Endothelial cell of umbilical vein (primary cell): Measurements from ENCODE around the gene PPP1R3F. TPM values are rescaled to one million over a fixed set of nuclear protein-coding genes. Genes with fewer than 3 reads are reported as not detected.

Source experiments
- BruUV-seq: library from RNA; stranded (reverse); fragments of 400-500 nt; replicated peaks from 2 replicates; lab custom pipeline; 2021; lab: Mats Ljungman, UMichigan
- CTCF ChIA-PET: fragments of 300-600, 350-600 bp; sonication (Branson Sonifier 250); formaldehyde crosslinking; loops from one replicate; lab custom pipeline; 2021; ENCODE audit warnings: antibody characterized with exemption, inconsistent platforms; lab: Charles Lee
- POLR2A ChIA-PET: fragments of 300-600, 350-600 bp; sonication (Branson Sonifier 250); formaldehyde crosslinking; loops from one replicate; lab custom pipeline; 2021; ENCODE audit warnings: antibody characterized with exemption, inconsistent platforms; lab: Charles Lee
- DNase-seq: peaks from one replicate; pipeline ENCODE4 v3.0.0-alpha.2; 2011; ENCODE audit warnings: low read depth, low spot score
- FAIRE-seq: peaks from 2 replicates; lab custom pipeline; 2011; peaks lifted over from hg19 to GRCh38; lab: Jason Lieb, UNC
- H2AFZ ChIP-seq: 2 replicates; pipeline ENCODE4 v1.6.0; 2012; ENCODE audit warnings: low read depth, low read length, control low read depth, inconsistent platforms
- H3K27ac ChIP-seq: 2 replicates; pipeline ENCODE4 v1.5.1; 2011; ENCODE audit warnings: low read depth, mild to moderate bottlenecking, control low read depth, low read length, moderate library complexity; ENCODE audit not compliant: insufficient read depth
- H3K27me3 ChIP-seq, 2 experiments: 2 replicates each; pipeline versions ENCODE4 v1.6.0 to v1.6.1; 2011; ENCODE audit warnings: low read length in 2 of 2, mixed read lengths in 1 of 2; ENCODE audit not compliant: control insufficient read depth in 2 of 2, insufficient read depth in 2 of 2
- H3K36me3 ChIP-seq, 2 experiments: 2 replicates in 1 of 2; 3 replicates in 1 of 2; pipeline ENCODE4 v1.5.1; 2011; ENCODE audit warnings: low read length in 2 of 2, mild to moderate bottlenecking in 1 of 2, moderate library complexity in 1 of 2; ENCODE audit not compliant: control insufficient read depth in 2 of 2, insufficient read depth in 2 of 2; ENCODE audit errors: extremely low read depth in 1 of 2
- H3K4me1 ChIP-seq: 3 replicates; pipeline ENCODE4 v1.5.1; 2011; ENCODE audit warnings: mild to moderate bottlenecking, low read length; ENCODE audit not compliant: control insufficient read depth, insufficient read depth; ENCODE audit errors: extremely low read depth
- H3K4me2 ChIP-seq: 2 replicates; pipeline ENCODE4 v1.6.1; 2011; ENCODE audit warnings: low read length, control low read depth, mixed read lengths; ENCODE audit not compliant: insufficient read depth
- H3K4me3 ChIP-seq, 3 experiments: fragments of 200-600 bp in 1 of 3; sonication (generic), shearing (Covaris generic) in 1 of 3; replicated peaks in 1 of 3; 2 replicates each; pipeline ENCODE4 v1.5.1; 2011 to 2016; ENCODE audit warnings: control low read depth in 3 of 3, low read length in 3 of 3, mild to moderate bottlenecking in 2 of 3, inconsistent platforms in 1 of 3, low read depth in 1 of 3, moderate library complexity in 1 of 3; ENCODE audit not compliant: insufficient read depth in 1 of 3
- H3K79me2 ChIP-seq: 2 replicates; pipeline ENCODE4 v1.6.0; 2012; ENCODE audit warnings: low read length, inconsistent platforms; ENCODE audit not compliant: control insufficient read depth, insufficient read depth
- H3K9ac ChIP-seq: replicated peaks from 2 replicates; pipeline ENCODE3; 2011; ENCODE audit warnings: low read length, control low read depth; ENCODE audit not compliant: insufficient read depth; ENCODE audit errors: extremely low read depth
- H3K9me1 ChIP-seq: replicated peaks from 3 replicates; pipeline ENCODE4 v1.6.0; 2011; ENCODE audit warnings: mild to moderate bottlenecking, low read length; ENCODE audit not compliant: control insufficient read depth, insufficient read depth; ENCODE audit errors: extremely low read depth
- H3K9me3 ChIP-seq: replicated peaks from 2 replicates; pipeline ENCODE4 v1.5.1; 2012; ENCODE audit warnings: low read length, inconsistent platforms; ENCODE audit not compliant: control insufficient read depth, insufficient read depth
- H4K20me1 ChIP-seq: replicated peaks from 2 replicates; pipeline ENCODE3; 2011; ENCODE audit warnings: mild to moderate bottlenecking, low read length; ENCODE audit not compliant: control insufficient read depth, insufficient read depth; ENCODE audit errors: extremely low read depth
- EZH2 ChIP-seq: IDR thresholded peaks from 2 replicates; pipeline ENCODE4 v1.6.1; 2012; ENCODE audit warnings: borderline replicate concordance, low read depth, mild to moderate bottlenecking, moderate library complexity, low read length, inconsistent platforms; ENCODE audit not compliant: severe bottlenecking
- FOS ChIP-seq: IDR thresholded peaks from 2 replicates; pipeline ENCODE4 v1.6.1; 2011; ENCODE audit warnings: mild to moderate bottlenecking, low read length, moderate library complexity, borderline replicate concordance; ENCODE audit not compliant: insufficient read depth
- GATA2 ChIP-seq: IDR thresholded peaks from 2 replicates; pipeline ENCODE4 v1.7.0; 2011; ENCODE audit warnings: low read depth, mild to moderate bottlenecking, moderate library complexity, mixed read lengths, low read length; ENCODE audit not compliant: insufficient read length, insufficient read depth
- JUN ChIP-seq: IDR thresholded peaks from 2 replicates; pipeline ENCODE4 v1.6.1; 2011; ENCODE audit warnings: borderline replicate concordance, low read depth; ENCODE audit not compliant: insufficient read length, insufficient read depth
- MYC ChIP-seq: IDR thresholded peaks from one replicate; pipeline ENCODE4 v1.6.1; 2011; ENCODE audit warnings: mild to moderate bottlenecking, low read depth, low read length
- POLR2A ChIP-seq: IDR thresholded peaks from 2 replicates; pipeline ENCODE4 v1.6.1; 2012; ENCODE audit warnings: low read depth, mild to moderate bottlenecking, control low read depth, low read length
- POLR2AphosphoS5 ChIP-seq: IDR thresholded peaks from 2 replicates; pipeline ENCODE4 v1.6.1; 2012; ENCODE audit warnings: low read depth, mild to moderate bottlenecking, control low read depth, low read length, moderate library complexity; ENCODE audit not compliant: insufficient read depth
- dilution Hi-C: fragments of 300-500 bp; cut with MboI; formaldehyde crosslinking; loops from one replicate; pipeline ENCODE4 v1.15.0; 2019; ENCODE audit warnings: low sequenced_read_pairs; ENCODE audit not compliant: extremely low pct_ligation_motif_present
- intact Hi-C: fragments of 100-400 bp; cut with micrococcal nuclease; formaldehyde crosslinking; loops from one replicate; pipeline ENCODE4 v1.10.0; 2022
- polyA plus RNA-seq, 4 experiments: library from polyadenylated mRNA; depleted of rRNA in 3 of 4; stranded (reverse) in 3 of 4; unstranded in 1 of 4; fragments of >200 nt; gene quantifications; 2 replicates each; pipeline versions ENCODE4 v1.2.1 to v1.2.3, GENCODE V29; 2011 to 2012; ENCODE audit warnings: missing spikeins in 1 of 4
- total RNA-seq: library from RNA; stranded (reverse); gene quantifications from 2 replicates; pipeline ENCODE4 v1.2.3, GENCODE V29; 2021
- TF ChIP-seq, protein P1 (sequence below), 2 donors: IDR thresholded peaks; 1 replicate in 1 of 2; 2 replicates in 1 of 2; pipeline ENCODE4 v1.5.1; 2011; ENCODE audit warnings: low read length in 2 of 2, mild to moderate bottlenecking in 2 of 2, moderate library complexity in 2 of 2, control low read depth in 1 of 2, inconsistent platforms in 1 of 2, low read depth in 1 of 2; ENCODE audit not compliant: insufficient read depth in 1 of 2; ENCODE audit errors: extremely low read depth in 1 of 2
- TF ChIP-seq, protein P2 (sequence below): IDR thresholded peaks from 2 replicates; pipeline ENCODE4 v1.6.1; 2011; ENCODE audit not compliant: insufficient read depth, insufficient read length

PPP1R3F gene
- total and polyA plus RNA-seq, 2 donors (not counting 3 experiments of a cell fraction or from before 2014, with no cell fraction given) = 1.5 to 2.5 TPM

DNA sequence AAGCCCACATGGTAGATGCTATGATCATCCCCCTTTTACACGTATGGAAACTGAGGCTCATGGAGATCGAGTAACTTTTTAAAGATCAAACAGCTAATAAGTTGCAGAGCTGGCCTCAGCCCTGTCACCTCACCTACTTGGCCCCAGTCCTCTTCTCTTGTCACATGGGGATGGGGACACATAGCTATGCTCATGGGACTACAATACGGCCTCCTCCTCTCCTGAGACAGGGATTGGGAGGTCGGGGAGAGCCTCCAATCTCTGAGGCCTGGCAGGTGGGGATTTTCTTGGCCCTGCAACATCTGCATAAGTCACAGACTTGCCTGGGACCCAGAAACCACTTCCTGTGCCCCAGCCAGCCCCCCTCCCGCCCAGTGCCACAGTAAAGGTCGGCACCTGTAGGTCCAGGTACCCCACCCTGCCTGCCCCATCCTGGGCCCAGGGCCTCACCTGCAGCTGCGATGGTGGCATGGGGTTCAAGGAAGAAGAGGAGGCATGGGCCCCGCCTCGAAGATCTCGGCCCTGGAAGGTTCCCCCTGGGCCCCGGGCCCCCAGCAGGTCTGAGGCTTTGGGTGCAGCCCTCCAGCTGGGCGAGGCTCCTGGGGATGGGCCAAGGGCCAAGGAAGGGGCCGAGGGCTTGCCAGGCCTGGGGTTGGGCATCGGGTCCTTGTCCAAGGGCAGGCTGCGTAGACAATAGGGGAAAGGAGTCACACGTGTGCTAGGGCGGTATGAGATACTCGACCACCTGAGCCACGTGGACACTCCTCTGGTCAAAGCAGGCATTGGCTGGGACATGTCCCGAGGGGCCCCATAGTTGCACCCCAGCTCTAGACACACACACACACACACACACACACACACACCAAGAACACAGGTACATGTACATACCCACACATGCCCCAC, 11.5 kb upstream of the PPP1R3F start:
- FAIRE-seq (no peak), DNase-seq (no peak)
- TF ChIP-seq JUN (no peak), EZH2 (no peak), FOS (no peak)
- dilution Hi-C loops (no loop called here), intact Hi-C loops (no loop called here)
- Histone ChIP-seq H3K79me2 (no peaks in the 10 kb centered on the region), H3K4me2 (no peak overlapping the region), H2AFZ (no peak overlapping the region), H3K4me3 (no peak overlapping the region), H3K9ac (no peak overlapping the region), H4K20me1 (no peaks in the 10 kb centered on the region), H3K9me1 (no peaks in the 10 kb centered on the region), H3K27ac (no peak overlapping the region), H3K36me3 (no peaks in the 10 kb centered on the region), H3K4me1 (no peaks in the 10 kb centered on the region), H3K9me3 (no peaks in the 10 kb centered on the region), H3K27me3 (no peaks in the 10 kb centered on the region)
- no TSS peak for BruUV-seq
- POLR2A ChIA-PET = no interaction called here
- CTCF ChIA-PET = no interaction called here

GRCh38 chrX:49258749-49259124, 10.9 kb upstream of the PPP1R3F start:
- intact Hi-C loops = no loop called here
- Histone ChIP-seq H3K36me3 (no peaks in the 10 kb centered on the region), H3K4me2 (no peak overlapping the region), H3K9me1 (no peaks in the 10 kb centered on the region), H4K20me1 (no peaks in the 10 kb centered on the region), H3K4me3 (no peak overlapping the region), H3K27me3 (no peaks in the 10 kb centered on the region), H3K27ac (no peak overlapping the region), H3K79me2 (no peaks in the 10 kb centered on the region), H2AFZ (no peak overlapping the region), H3K4me1 (no peaks in the 10 kb centered on the region), H3K9me3 (no peaks in the 10 kb centered on the region), H3K9ac (no peak overlapping the region)
- FAIRE-seq (no peak), DNase-seq (no peak)
- ChIA-PET CTCF (no interaction called here), POLR2A (no interaction called here)
- BruUV-seq = no TSS peak
- TF ChIP-seq POLR2A (no peak), FOS (no peak), JUN (no peak), MYC (no peak), POLR2AphosphoS5 (no peak), EZH2 (no peak), GATA2 (no peak)
- TF ChIP-seq, protein P1, sequence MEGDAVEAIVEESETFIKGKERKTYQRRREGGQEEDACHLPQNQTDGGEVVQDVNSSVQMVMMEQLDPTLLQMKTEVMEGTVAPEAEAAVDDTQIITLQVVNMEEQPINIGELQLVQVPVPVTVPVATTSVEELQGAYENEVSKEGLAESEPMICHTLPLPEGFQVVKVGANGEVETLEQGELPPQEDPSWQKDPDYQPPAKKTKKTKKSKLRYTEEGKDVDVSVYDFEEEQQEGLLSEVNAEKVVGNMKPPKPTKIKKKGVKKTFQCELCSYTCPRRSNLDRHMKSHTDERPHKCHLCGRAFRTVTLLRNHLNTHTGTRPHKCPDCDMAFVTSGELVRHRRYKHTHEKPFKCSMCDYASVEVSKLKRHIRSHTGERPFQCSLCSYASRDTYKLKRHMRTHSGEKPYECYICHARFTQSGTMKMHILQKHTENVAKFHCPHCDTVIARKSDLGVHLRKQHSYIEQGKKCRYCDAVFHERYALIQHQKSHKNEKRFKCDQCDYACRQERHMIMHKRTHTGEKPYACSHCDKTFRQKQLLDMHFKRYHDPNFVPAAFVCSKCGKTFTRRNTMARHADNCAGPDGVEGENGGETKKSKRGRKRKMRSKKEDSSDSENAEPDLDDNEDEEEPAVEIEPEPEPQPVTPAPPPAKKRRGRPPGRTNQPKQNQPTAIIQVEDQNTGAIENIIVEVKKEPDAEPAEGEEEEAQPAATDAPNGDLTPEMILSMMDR (IDR thresholded peaks at IDR 0.05; ENCODE audit: extremely low read depth in 1 of 2, insufficient read depth in 1 of 2, low read depth in 1 of 2, low read length in 2 of 2) = no peak
- TF ChIP-seq, protein P2, sequence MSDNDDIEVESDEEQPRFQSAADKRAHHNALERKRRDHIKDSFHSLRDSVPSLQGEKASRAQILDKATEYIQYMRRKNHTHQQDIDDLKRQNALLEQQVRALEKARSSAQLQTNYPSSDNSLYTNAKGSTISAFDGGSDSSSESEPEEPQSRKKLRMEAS = no peak
- dilution Hi-C loops = no loop called here
